ENCODE data around the gene TBC1D22A.
"Not testable (repeated sequence)": the region's sequence is repeated elsewhere in the genome, so short reads cannot be mapped to it uniquely, and the experiment has no call there.

TBC1D22A gene

DNA sequence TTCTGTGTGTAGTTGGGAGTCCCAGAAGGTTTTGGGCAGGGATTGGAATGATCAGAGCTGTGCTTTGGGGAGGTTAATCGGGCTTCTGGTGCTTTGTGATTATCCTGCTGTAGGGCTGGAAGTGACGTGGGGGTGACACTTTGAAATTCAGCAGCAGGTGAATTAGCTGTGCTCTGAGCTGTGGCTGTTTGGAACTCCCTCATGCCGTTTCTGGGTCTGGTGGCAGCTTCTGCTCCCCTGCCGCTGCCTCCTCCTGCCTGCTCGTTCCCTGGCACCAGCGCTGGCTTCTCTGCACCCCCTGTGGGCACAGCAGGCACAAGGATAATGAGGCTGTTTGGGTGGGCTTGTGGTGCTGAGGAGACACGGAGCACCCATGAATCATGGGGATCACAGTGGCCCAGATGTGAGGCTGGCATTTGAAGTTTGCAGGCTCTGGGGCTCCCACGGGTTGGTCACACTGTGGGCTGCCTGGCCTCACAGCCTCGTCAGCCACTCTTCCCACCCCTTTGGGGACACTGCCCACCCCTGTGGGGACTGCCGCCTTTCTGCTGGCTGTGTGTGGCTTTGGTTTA, 49.7 kb downstream of the TBC1D22A start:
- no peak for DNase-seq (ENCODE audit: low read depth in 2 of 2)

DNA sequence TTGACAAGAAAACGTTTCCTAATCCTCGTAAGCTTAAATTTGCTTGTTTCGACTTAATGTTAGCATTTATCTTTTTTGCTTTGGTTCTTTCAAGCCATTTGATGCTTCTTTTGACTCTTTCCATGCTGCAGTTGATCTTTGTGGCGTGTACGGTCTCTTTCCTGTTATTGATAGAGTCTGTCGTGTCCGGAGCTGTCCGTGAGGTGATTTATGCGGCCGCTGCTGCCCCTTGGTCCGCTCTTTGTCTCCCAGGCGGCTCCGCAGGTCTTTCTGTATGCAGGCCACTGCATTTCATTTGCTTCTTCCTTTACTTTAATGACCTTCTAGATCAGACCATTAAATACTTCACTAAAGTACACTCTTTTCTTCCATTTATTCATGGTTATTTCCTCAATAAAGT, 50.3 kb downstream of the TBC1D22A start:
- no peak for DNase-seq (ENCODE audit: low read depth in 2 of 2)

DNA sequence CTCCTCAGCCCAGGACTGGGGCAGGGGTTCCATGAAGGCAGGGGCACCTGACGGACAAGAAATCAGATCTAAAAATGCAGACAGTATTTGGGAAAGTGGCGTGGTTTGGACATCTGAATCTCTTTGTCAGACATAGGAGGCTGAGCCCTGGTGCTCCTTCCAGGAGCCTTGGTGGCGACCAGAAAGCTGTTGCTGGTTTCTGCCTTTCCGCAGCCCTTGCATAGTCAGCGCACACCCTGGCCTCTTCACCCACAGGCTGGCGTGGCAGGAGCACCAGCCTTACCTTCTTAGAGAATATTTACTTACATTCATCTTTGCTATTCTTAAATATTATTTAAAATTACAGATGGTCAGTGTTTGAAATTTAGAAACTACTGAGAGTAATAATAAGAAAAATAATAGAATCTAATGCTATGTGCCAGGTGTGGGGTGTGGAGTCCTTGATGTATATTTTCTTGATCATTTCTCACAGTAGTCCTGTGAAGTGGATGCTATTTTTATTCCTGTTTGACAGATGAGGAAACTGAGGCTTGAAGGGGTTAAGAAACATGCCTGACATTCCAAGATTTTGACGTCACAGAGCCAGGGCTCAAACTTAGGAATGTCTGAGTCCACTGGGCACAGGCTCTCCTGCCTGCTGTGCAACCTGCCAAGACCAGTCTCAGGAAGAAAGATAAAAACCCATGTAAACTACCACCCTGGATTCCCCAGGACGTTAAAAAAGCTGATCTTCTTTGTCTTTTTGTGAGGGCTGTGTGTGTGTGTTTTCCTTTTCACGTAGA, 51.6 kb downstream of the TBC1D22A start:
- no peak for DNase-seq (ENCODE audit: low read depth in 2 of 2)

DNA sequence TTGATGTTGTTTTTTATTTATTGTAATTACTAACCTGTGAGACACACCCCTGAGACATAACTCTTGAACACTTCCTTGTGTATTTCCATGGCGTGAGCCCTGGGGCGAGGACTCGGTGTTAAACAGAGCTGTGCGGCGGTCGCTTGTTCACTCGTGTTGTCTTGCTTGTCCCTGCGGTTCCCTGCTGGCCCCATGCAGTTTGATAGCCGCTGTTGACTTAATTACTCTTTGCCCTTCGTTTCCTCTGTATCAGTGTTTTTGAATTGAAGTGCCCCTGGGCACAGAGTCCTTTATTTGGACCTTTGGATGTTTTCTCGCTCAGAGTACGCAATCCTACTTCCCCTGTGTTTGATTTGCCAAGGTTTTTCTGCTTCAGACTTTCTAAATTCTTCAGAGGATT, 52.7 kb downstream of the TBC1D22A start:
- no peak for DNase-seq (ENCODE audit: low read depth in 2 of 2)

DNA sequence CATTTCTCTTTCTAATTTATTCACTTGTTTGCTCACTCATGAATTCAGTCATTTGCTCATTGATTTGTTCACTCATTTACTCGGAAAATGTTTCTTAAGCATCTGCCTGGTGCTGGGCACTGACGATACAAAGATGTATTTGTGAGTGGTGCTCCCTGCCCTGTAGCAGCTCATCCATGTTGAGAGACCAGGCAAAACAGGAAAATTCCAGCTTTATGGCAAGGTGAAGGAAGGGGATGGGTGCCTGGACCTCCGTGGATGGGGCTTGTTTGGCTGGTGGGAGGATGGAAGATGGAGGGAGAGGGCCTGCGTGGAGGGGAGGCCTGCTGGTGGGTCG, 53.1 kb downstream of the TBC1D22A start:
- no peak for DNase-seq (ENCODE audit: low read depth in 2 of 2)

DNA sequence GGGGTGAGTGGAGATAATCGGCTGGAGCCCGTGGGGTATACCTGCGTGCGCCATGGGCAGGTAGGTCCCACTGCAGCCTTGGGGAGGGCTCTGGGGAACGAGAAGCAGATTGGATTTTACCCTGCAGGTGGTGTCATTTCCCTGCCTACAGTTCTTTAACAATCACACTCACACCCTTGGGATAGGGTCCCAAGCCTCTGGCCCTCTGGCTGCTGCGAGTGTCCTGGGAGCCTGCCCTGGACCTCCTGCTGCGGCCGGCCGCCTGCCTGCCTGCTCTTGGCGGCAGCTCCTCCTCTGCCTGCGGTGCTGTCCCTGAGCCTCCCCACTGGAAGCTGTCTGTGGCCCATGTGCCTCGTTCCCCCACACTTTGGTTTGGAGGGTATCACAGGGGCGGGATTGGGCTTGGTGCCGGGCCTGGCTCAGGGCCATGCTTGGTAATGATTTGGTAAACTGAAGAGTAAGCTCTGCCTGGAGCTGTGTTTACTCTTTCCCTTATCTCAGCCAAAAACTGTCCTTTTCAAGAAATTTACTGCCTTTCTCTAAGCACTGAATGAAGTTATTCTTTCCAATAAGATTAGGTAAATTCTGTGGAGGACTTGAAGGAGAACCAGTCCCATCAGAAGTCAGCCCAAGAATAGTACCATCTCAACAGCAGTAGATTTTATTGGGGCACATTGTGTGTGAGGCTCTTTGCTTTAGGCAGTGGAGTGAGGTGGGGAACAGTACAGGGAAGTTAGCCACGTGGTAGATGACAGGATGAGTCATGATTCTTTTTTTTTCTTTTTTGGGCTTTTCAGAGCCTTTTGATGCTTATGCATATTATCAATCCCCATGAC, 53.7 kb downstream of the TBC1D22A start:
- no peak for DNase-seq (ENCODE audit: low read depth in 2 of 2)

DNA sequence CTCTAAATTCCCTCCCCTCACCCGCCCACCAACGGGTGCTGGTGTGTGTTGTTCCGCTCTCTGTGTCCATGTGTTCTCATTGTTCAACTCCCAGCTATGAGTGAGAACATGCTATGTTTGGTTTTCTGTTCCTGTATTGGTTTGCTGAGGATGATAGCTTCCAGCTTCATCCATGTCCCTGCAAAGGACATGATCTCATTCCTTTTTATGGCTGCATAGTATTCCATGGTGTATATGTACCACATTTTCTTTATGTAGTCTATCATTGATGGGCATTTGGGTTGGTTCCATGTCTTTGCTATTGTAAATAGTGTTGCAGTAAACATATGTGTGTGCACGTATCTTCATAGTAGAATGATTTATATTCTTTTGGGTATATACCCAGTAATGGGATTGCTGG, 54.9 kb downstream of the TBC1D22A start:
- DNase-seq (ENCODE audit: low read depth in 2 of 2): not testable (repeated sequence)

DNA sequence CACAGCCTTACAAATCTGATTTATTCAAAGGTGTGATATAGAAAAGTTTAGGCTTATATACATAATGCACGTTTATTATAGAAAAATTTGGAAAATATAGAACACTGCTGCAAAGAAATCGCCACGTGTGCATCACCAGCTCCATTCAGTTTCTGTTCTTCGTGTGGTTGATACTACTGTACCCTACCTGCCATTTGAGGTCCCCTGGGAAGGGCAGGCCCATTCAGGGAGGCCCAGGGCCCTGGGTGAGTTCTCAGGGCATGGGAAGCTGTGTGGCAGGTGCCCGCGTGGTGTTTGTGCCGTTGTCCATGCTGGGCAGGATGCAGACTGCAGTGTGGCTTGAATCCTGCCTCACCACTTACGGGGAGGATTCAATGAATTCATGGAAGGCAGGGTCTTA, 60.8 kb downstream of the TBC1D22A start:
- no peak for DNase-seq (ENCODE audit: low read depth in 2 of 2)

DNA sequence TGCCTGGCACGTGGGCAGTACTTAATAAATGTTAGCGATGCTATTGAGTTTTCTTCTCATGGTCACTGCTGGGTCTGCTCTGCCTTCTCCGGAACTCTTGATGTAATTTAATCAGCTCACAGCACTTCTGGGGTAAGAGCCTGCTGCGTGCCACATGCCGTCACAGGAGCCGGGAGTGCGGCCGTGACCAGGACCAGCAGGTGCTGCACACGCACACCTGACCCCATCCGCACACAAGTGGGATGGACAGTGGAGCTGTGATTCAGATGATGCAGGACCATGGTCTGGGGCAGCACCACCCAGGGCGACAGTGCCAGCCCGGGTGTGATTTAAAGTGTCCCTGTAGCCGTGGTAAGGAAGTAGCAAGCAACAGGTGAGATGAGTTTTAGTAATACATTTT, 61.2 kb downstream of the TBC1D22A start:
- DNase-seq (ENCODE audit: low read depth in 2 of 2): no peak

DNA sequence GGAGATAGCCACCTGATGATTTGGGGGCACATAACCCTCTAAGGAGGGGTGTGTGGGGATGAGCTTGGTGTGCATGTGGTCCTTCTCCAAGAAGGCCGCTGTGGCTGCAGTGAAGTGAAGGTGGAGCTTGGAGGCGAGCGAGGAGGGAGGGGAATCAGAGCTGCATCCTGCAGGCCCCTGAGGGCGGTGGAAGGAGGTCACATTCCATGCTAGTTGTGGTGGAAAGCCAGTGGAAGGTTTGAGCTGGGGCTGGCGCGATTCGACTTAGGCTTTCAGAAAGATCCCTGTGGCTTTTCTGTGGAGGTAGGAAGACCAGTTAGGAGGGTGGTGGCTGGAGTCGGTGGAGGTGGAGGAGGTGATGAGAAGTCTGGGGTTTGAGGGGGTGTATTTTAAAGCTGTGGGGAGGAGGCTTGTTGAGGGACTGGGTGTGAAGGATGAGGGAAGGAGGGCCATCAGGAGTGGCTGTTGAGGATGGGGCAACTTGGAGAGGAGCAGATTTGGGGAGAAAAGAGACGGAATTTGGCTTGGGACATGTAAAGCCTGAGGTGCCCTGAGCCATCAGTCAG, 62.0 kb downstream of the TBC1D22A start:
- DNase-seq (ENCODE audit: low read depth in 2 of 2): no peak

DNA sequence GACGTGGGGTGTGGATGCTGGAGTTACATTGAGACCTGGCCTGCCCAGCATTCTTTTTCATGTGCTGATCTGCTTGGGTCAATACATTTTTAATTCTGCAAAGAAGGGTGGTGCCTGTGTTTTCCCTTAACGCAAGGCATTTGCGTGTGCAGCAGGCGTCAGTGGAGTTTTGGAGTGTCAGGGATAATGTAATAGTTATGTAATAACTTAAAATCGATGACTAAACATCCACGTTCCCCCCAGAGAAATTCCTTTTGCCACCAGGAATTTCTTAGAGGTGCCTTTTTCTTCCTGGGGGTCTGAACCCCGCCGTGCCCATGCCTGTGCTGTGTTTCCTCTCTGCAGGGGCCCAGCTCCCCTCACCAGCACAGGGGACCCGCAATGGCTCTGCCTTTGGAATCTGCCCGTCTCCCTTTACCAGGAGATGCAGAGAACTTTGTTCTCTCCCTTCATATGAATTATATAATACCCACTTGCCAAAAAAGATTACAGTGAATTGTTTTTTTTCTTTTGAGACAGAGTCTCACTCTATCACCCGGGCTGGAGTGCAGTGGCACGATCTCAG, 62.6 kb downstream of the TBC1D22A start:
- no peak for DNase-seq (ENCODE audit: low read depth in 2 of 2)

DNA sequence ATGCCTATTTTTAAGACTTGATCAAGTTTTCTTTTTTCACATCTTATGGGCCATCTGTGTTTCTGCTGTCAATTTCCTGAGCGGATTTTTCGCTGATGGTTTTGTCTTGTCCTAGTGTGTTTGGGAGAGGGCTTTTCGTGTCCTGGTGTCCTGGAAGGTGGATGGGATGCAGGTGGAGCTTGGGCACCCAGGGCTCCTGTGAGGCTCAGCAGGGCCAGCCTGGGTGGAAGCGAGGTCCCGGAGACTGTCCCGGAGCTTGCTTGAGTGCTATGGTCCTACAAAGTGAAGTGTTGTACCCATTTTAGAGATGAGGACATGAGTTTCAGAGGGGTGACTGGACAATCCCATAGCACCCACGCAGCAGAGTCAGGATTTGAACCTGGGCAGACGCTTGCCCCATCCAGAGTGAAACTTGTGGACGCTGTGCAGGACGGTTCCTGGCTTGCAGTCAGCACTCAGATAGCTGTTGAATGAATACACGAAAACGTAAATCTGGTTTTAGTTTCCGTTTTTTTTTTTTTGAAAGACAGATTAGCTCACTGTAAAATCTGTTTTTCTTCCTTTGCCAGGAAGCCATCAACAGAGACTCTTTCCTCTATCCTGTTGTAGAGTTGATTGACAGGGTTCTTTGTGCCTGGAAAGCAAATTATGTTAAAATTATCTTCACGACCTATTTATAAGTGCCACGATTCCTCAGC, 64.1 kb downstream of the TBC1D22A start:
- DNase-seq (ENCODE audit: low read depth in 2 of 2): no peak

DNA sequence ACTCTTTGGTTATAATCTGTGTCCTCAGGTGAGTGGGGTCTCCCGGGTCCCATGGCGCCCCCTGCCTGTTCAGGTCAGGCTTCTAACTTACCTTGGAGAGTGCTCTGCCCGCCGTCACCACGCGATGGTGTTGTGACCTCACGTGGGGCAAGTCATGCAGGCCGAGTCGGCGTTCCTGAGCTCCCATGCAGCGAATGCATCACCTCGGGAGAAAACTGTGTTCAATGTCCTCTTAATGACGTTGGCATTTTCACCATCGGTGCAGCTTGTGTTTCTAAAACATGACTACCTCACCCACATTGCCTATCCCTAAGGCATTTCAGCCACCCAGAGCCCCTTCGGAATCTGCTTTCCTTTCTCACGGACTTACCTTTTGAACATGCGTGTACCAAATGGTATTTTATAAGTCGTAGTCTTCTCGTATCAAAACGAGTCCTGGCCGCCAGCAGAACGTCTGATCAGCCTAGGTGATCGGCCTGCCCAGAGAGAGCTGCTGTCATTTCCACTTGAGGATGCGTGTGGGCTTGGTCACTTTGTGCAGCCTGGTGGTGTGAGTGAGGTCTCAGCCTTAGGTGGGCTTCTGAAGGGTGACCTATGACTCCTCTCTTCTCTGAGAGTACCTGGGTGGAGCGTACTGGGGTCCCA, 64.8 kb downstream of the TBC1D22A start:
- DNase-seq (ENCODE audit: low read depth in 2 of 2): peak in 1 of 2 donors; percentile 7

DNA sequence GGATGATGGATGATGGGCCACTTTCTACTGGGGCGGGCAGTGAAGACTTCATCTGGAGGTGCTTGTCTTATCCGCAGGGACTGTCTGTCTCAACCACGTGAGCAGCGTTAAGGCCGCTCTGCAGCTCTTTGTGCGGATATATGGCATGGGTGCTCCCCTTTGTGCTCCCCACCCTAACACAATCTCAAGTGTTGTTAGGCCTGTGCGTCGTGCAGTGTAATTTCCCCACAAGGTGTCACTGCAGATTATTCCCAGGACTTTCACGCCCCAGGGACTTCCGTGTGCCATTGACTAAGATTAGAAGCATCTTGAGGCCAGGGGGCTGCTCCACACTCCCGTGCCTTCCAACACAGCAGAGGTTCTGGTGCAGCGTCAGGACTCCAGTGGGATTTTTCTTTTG, 65.3 kb downstream of the TBC1D22A start:
- no peak for DNase-seq (ENCODE audit: low read depth in 2 of 2)

DNA sequence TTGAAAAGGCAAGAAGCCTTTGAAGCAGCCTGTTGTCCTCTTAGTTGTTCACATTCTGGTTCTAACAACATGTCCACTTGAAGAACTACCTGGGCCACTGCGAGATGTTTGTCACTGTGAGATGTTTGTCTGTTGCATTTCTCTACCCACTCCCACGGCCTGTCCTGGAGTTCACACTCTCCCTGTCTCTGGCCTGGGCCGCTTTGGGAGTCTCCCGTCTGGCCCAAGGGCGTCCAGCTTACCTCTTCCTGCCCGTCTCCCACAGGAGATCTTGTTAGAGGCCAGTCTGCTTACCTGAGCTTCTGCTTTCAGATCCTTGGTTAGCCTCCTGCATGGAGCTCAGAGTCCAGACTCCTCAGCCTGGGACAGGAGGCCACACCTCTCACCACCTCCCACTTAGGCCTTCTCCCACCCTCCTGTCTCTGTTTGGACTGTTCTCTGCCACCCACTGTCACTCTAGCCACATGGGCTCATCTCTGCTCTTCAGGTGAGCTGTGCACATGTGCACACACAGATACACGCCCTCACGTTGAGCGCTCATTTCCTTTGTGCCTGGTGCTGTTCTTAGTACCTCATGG, 66.0 kb downstream of the TBC1D22A start:
- no peak for DNase-seq (ENCODE audit: low read depth in 2 of 2)

DNA sequence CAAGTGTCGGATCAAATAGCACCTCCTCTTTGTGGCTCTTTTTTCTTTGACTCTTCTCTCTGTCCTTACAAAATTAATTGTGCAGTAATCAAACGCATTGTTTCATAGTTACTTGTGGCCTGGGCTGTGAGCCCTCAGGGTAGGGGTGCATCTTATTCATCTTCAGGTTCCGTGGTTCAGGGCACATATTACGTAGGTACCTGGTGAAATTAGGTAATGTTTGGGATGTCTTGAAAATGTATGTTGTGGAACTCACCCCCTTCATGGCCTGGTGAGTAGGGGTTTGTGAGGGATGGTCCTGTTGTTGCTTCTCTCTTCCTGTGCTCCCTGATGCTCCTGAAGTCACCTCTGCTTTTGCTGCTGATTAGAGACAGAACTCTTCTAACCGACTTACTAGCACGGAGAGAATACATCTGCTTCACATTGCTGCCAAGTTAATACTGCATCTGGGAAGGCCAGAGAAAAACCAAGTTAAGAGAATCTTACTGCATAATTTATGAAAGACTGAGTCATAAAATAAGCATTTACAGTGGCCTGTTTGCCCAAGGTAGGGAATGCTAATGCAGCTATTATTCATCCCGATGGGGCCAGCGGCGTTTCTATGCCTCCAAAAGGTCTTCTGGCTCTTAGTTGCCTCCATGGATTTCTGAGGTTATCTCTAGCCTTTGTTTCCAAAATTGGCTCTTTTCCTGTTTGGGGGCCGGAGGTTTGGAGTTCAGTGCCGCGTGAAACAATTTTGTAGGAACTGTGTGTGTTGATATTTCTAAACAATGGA, 66.9 kb downstream of the TBC1D22A start:
- DNase-seq (ENCODE audit: low read depth in 2 of 2): no peak

DNA sequence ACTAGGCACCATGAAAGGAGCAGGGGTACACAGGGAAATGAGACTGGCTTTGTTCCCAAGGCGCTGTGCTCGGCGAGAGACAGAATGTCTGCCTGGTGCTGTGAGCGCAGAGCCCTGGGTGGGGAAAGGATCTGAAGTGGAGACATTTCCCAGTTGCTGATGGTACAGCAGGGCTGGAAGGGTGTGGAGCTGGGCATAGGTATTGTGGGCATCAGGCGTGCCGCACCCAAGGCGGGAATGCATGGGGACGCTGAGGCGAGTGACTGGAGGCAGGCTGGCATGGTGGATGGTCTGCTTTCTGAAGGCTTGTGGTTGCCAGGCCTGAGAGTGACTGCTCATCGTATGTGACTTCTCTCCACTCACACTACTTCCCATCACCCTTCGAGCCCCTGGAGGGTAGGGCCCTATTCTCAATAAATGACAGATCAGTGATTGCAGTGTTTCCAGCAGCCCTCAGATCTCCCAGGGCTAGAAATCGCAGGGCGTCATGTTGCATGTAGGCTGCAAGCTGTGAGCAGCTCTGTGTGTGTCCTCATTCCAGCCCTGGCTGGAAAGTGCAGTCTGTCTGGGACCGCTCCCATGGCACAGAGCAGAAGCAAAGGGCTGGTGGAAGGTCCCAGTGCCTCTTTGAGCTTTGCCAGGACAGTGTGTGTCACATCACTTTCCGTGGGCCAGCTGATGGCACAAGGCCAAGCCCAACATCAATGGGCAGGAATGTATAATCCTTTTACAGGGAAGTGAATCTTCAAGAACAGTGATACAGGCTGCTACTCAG, 67.7 kb downstream of the TBC1D22A start:
- DNase-seq (ENCODE audit: low read depth in 2 of 2): no peak

DNA sequence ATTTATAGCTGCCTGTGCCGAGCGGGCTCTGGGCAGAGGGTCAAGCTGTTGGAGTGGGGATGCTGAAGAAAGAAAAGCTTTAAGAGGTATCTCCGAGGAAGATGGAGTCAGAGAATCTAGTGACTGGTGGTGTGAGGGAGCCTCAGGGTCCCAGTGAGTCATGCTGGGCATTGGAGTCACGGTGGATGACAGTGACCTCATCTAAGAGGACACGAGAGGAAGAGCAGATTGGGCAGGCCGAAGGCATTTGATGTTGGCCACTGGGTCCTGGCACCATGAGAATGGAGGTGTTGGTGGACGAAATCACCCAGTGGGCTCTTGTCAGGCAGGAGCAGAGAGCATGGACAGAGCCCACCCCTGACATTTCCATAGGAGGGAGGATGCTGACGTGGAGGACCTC, 68.4 kb downstream of the TBC1D22A start:
- no peak for DNase-seq (ENCODE audit: low read depth in 2 of 2)

DNA sequence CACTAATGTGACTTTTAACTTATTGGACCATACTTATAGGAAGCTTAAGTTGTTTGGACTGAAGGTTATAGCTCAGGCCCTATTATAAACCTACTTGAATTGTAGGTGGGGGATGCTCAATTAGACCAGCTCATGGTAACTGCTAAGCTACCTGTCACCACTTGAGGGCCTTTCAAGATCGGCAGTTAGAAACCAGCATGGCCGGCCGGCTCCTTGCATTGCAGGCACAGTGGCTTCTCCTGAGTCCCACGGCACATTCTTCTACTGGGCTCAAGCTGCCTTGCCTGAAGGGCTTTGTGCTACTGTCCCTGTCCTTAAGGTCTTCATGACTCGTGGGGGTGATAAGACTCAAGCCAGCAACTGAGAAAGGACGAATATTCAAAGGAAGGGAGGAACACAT, 70.8 kb downstream of the TBC1D22A start:
- DNase-seq (ENCODE audit: low read depth in 2 of 2): no peak

All from activated CD4-positive, alpha-beta T cell treated with anti-CD3 and anti-CD28 coated beads for 24 hours (primary cell).